A549 (cell line): ENCODE results near the gene CPT1B.
"Not testable (repeated sequence)": the region's sequence is repeated elsewhere in the genome, so short reads cannot be mapped to it uniquely, and the experiment has no call there.

Experiments
- CTCF ChIP-seq: fragments of >200 bp; sonication (Bioruptor Twin); formaldehyde crosslinking; IDR thresholded peaks from 3 replicates; pipeline ENCODE4 v1.5.1; 2016
- EP300 ChIP-seq, 2 experiments: fragments of >200 bp; sonication (Bioruptor Twin); formaldehyde crosslinking; IDR thresholded peaks; 2 replicates in 1 of 2; 3 replicates in 1 of 2; pipeline ENCODE4 v1.6.1; 2016 to 2017
- GATA3 ChIP-seq: IDR thresholded peaks from 2 replicates; pipeline ENCODE4 v1.6.1; 2012; ENCODE audit warnings: borderline replicate concordance
- HOXA7 ChIP-seq: fragments of 250-450 bp; sonication (Bioruptor Pico); IDR thresholded peaks from 2 replicates; pipeline ENCODE4 v1.5.0; 2020; ENCODE audit warnings: mild to moderate bottlenecking, moderate library complexity
- KDM1A ChIP-seq: fragments of 200-600 bp; sonication (generic); IDR thresholded peaks from 2 replicates; pipeline ENCODE4 v1.6.1; 2016; ENCODE audit warnings: low read depth, mild to moderate bottlenecking
- NFE2L2 ChIP-seq: fragments of 150-350 bp; conservative IDR thresholded peaks from 2 replicates; pipeline ENCODE4 v1.6.1; 2014; ENCODE audit warnings: low read length
- POLR2A ChIP-seq: IDR thresholded peaks from 2 replicates; pipeline ENCODE4 v1.6.1; 2012; ENCODE audit warnings: mild to moderate bottlenecking, low read length
- RAD21 ChIP-seq, 2 experiments: fragments of >200 bp in 1 of 2; sonication (Bioruptor Twin) in 1 of 2; formaldehyde crosslinking in 1 of 2; IDR thresholded peaks in 1 of 2; conservative IDR thresholded peaks in 1 of 2; 2 replicates in 1 of 2; 3 replicates in 1 of 2; pipeline ENCODE4 v1.6.1; 2012 to 2018; ENCODE audit warnings: inconsistent platforms in 1 of 2
- RFX5 ChIP-seq: fragments of 450-650 bp; IDR thresholded peaks from 2 replicates; pipeline ENCODE4 v1.7.1; 2014; ENCODE audit warnings: antibody characterized with exemption, mild to moderate bottlenecking, moderate library complexity
- SMC3 ChIP-seq: fragments of >200 bp; sonication (Bioruptor Twin); formaldehyde crosslinking; IDR thresholded peaks from 3 replicates; pipeline ENCODE4 v1.6.1; 2018; ENCODE audit warnings: inconsistent platforms
- TP53 ChIP-seq: fragments of 250-450 bp; sonication (Bioruptor Pico); IDR thresholded peaks from 2 replicates; pipeline ENCODE4 v1.5.0; 2021; ENCODE audit warnings: mild to moderate bottlenecking, moderate library complexity
- TF ChIP-seq, protein P1 (sequence below): IDR thresholded peaks from 2 replicates; pipeline ENCODE4 v1.6.1; 2012

DNA sequence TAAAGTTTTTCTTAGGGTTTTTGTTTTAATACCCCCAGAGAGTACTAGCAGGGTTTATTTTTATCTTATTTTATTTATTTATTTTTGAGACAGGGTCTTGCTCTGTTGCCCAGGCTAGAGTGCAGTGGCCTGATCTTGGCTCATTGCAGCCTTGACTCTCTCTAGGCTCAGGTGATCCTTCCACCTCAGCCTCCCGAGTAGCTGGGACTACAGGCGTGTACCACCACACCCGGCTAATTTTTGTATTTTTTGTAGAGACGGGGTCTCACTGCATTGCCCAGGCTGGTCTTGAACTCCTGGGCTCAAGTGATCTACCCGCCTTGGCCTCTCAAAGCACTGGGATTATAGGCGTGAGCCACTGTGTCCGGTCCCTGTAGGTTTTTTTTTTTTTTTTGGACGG is 58.0 kb downstream of the CPT1B start:
- TF ChIP-seq CTCF; POLR2A; KDM1A; GATA3; SMC3; NFE2L2; EP300 (IDR thresholded peaks at IDR 0.05); RAD21 (conservative IDR thresholded peaks at IDR 0.05 in 1 of 2, IDR thresholded peaks at IDR 0.05 in 1 of 2); TP53 (CRISPR knock-in tag); RFX5; HOXA7 (CRISPR knock-in tag): not testable (repeated sequence)
- TF ChIP-seq, protein P1, sequence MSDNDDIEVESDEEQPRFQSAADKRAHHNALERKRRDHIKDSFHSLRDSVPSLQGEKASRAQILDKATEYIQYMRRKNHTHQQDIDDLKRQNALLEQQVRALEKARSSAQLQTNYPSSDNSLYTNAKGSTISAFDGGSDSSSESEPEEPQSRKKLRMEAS = not testable (repeated sequence)
